ENCODE measurements around the gene TTLL10. TPM values are rescaled to one million over a fixed set of nuclear protein-coding genes. Genes with fewer than 3 reads are reported as not detected.

Gene TTLL10
- total RNA-seq, 1 experiment from 2014 or later: 0.68 TPM

- no peaks in the 10 kb centered on the region for H3K23me2 ChIP-seq (ENCODE audit: insufficient read length, low read depth, low read length, poor library complexity, severe bottlenecking)
- no peak overlapping the region for H3K4me2 ChIP-seq (ENCODE audit: insufficient read depth, insufficient read length, low read length)
- H3T11ph ChIP-seq (ENCODE audit: low read length): no peak overlapping the region
- H3K4me1 ChIP-seq (ENCODE audit: insufficient read depth, low read length): no peaks in the 10 kb centered on the region
- no peak overlapping the region for H2AFZ ChIP-seq (ENCODE audit: low read length)
- no peak overlapping the region for H2BK120ac ChIP-seq (ENCODE audit: low read depth, low read length, poor library complexity, severe bottlenecking)
- TF ChIP-seq CTCF (conservative IDR thresholded peaks at IDR 0.05): no peak
- H3K14ac ChIP-seq (ENCODE audit: insufficient read depth, low read length): no peak overlapping the region
- H3K27ac ChIP-seq (ENCODE audit: insufficient read length, low read depth, low read length): no peak overlapping the region
- Mint-ChIP-seq H3K9me3 (peaks cover 8 to 9% of the 10 kb centered on the region in 2 experiments; a peak in 4 of 5 replicates), H3K27me3 (ENCODE audit: low read depth) (peaks cover 14% of the 10 kb centered on the region), H3K36me3 (ENCODE audit: insufficient read depth in 1 of 3, low read depth in 3 of 3) (peaks cover 0 to 7% (median 0%) of the 10 kb centered on the region in 3 experiments; a peak in 2 of 7 replicates), H3K27ac (no peak overlapping the region), H3K4me1 (peaks cover 0 to 2% of the 10 kb centered on the region in 2 experiments; a peak in 2 of 4 replicates), H3K4me3 (no peak overlapping the region)
- no peaks in the 10 kb centered on the region for H3K9me3 ChIP-seq (ENCODE audit: control insufficient read depth, low read depth, low read length)
- no peak overlapping the region for H2BK20ac ChIP-seq (ENCODE audit: low read depth, low read length, poor library complexity, severe bottlenecking)
- WGBS (ENCODE audit: extremely low coverage, insufficient read length, low lambda C conversion rate): no CpG with 5 or more reads among the region's 18 CpGs
- no peak overlapping the region for H2AK5ac ChIP-seq (ENCODE audit: insufficient read length, low read length)
- no peaks in the 10 kb centered on the region for H4K20me1 ChIP-seq (ENCODE audit: control insufficient read depth, insufficient read depth, insufficient read length)
- H3K23ac ChIP-seq (ENCODE audit: insufficient read length, low read depth, low read length): no peak overlapping the region
- H4K91ac ChIP-seq (ENCODE audit: insufficient read length, low read depth, low read length): no peak overlapping the region
- H3K4ac ChIP-seq (ENCODE audit: low read depth, low read length): no peak overlapping the region
- H3K27me3 ChIP-seq (ENCODE audit: insufficient read depth, low read length): no peaks in the 10 kb centered on the region
- H3K79me2 ChIP-seq (ENCODE audit: insufficient read depth, low read length): no peaks in the 10 kb centered on the region
- no peak overlapping the region for H3K18ac ChIP-seq (ENCODE audit: insufficient read length, low read depth, low read length)
- no peak overlapping the region for H3K9ac ChIP-seq (ENCODE audit: extremely low read depth, insufficient read length, low read length)
- no peak overlapping the region for H2BK5ac ChIP-seq (ENCODE audit: insufficient read length, low read length)
- H3K56ac ChIP-seq (ENCODE audit: insufficient read length, low read depth, low read length): no peak overlapping the region
- H4K5ac ChIP-seq (ENCODE audit: insufficient read length, low read depth, low read length): no peak overlapping the region
- H4K8ac ChIP-seq (replicated peaks; ENCODE audit: insufficient read length, low read depth, low read length): no peak overlapping the region
- no peak overlapping the region for H2BK15ac ChIP-seq (ENCODE audit: low read depth, low read length)
- no peak overlapping the region for H2BK12ac ChIP-seq (ENCODE audit: insufficient read length, low read depth, low read length)
- no peak for DNase-seq
- no peaks in the 10 kb centered on the region for H3K79me1 ChIP-seq (ENCODE audit: insufficient read depth, low read depth, low read length, poor library complexity, severe bottlenecking)
These were observed 47.7 kb upstream of the TTLL10 start for GRCh38 chr1:1125945-1126344.

Data from H9 (cell line).